Measurements from ENCODE around the gene TNFRSF18.

Gene TNFRSF18

DNA sequence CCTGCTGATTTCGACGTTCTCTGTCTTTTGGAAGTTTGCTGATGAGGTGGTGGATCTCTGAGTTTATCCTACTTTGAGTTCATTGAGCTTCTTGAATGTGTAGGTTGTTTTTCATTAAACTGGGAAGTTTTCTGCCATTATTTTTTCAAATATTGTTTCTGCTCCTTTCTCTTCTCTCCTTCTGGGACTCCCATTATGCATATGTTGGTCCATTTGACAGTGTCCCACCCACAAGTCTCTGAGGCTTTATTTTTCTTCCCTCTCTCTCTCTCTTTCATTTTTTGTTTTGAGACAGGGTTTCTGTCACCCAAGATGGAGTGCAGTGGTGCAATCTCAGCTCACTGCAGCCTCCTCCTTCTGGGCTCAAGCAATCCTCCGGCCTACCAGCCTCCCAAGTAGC is 11.7 kb downstream of the TNFRSF18 start:
- Mint-ChIP-seq H3K9me3 (peaks cover 12% of the 10 kb centered on the region), H3K27ac (no peak overlapping the region), H3K36me3 (no peaks in the 10 kb centered on the region), H3K27me3 (no peaks in the 10 kb centered on the region), H3K4me1 (no peaks in the 10 kb centered on the region), H3K4me3 (no peak overlapping the region)
- no peak for DNase-seq (ENCODE audit: low spot score in 2 of 2)
- no peak for ATAC-seq (ENCODE audit: low read depth)

- DNase-seq (ENCODE audit: low spot score in 2 of 2), result no peak
- H3K4me3 Mint-ChIP-seq, result no peak overlapping the region
- H3K9me3 Mint-ChIP-seq, result peaks cover 12% of the 10 kb centered on the region
- no peak overlapping the region for H3K27ac Mint-ChIP-seq
- no peaks in the 10 kb centered on the region for H3K4me1 Mint-ChIP-seq
- no peaks in the 10 kb centered on the region for H3K27me3 Mint-ChIP-seq
- H3K36me3 Mint-ChIP-seq, result no peaks in the 10 kb centered on the region
- ATAC-seq (ENCODE audit: low read depth), result no peak
Measured at GRCh38 chr1:1191734-1192133, 14.7 kb downstream of the TNFRSF18 start.

DNA sequence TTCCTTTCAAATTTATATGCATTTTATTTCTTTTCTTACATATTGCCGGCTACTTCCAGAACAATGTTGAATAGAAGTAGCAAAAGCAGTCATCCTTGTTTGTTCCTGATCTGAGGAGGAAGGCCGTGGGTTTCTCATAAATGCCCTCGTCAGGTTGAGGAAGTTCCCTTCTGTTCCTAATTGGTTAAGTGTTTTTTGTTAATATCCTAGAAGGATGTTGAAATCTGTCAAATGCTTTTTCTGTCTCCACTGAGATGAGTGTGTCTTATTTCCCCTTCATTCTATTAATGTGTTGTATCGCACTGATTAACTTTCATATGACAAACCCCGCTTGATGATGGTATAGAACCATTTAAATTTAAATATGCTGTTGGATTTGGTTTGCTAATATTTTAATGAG is 17.3 kb downstream of the TNFRSF18 start:
- DNase-seq (ENCODE audit: low spot score in 2 of 2), result no peak
- H3K27me3 Mint-ChIP-seq, result no peaks in the 10 kb centered on the region
- H3K36me3 Mint-ChIP-seq, result no peaks in the 10 kb centered on the region
- no peak for ATAC-seq (ENCODE audit: low read depth)
- H3K4me1 Mint-ChIP-seq, result no peaks in the 10 kb centered on the region
- H3K4me3 Mint-ChIP-seq, result no peak overlapping the region
- peak overlapping the region; percentile 28 for H3K27ac Mint-ChIP-seq
- peaks cover 3% of the 10 kb centered on the region for H3K9me3 Mint-ChIP-seq

DNA sequence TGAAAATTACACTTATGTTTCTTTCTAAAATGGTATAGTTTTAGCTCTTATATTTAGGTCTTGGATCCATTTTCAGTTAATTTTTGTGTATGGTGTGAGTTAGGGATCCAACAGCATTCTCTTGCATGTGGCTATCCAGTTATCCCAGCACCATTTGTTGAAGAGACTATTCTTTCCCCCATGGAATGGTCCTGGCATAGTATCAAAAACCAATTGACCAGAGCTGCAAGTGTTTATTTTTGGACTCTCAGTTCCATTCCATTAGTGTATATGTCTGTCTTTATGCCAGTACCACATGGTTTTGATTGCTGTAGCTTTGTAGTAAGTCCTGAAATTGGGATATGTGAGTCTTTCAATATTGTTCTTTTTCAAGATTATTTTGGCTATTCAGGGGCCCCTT is 18.5 kb downstream of the TNFRSF18 start:
- ATAC-seq (ENCODE audit: low read depth) (no peak), DNase-seq (ENCODE audit: low spot score in 2 of 2) (no peak)
- peaks cover 3% of the 10 kb centered on the region for H3K4me1 Mint-ChIP-seq
- no peaks in the 10 kb centered on the region for H3K36me3 Mint-ChIP-seq
- peaks cover 3% of the 10 kb centered on the region for H3K9me3 Mint-ChIP-seq
- no peak overlapping the region for H3K4me3 Mint-ChIP-seq
- H3K27me3 Mint-ChIP-seq, result peaks cover 3% of the 10 kb centered on the region
- no peak overlapping the region for H3K27ac Mint-ChIP-seq

DNA sequence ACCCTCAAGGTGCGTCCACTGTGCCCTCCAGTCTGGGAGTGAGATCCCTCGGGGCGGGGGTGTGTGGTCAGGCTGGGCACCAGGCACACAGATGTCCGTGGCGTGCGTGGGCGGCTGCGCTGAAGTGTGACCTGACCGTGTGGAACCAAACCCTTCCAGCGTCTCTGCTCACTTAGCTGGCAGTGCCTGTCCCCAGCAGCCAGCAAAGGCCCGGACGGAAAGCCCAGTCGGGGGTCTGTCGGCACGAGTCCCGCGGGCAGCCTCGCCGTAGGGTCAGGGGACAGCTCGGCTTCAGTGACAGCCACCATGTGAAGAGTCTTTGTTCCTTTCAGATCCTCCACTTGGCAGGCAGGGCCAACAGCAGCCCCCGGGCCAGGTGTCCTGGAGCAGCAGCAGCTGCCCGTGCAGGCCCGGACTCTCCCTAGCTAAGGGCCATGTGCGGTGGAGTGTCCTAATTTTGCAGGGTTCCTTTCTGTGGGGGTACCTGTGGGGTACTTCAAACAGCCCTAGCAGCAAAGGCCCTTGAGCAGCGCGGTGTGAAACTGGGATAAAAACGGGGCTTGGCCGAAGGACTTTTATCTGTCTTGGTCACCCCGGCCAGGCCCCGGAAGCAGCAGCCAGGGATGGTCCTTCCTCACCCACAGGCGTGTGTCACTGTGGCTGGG is 21.2 kb downstream of the TNFRSF18 start:
- Mint-ChIP-seq H3K4me3 (no peak overlapping the region), H3K27me3 (peaks cover 16% of the 10 kb centered on the region), H3K36me3 (no peaks in the 10 kb centered on the region), H3K4me1 (peaks cover 10% of the 10 kb centered on the region), H3K9me3 (no peaks in the 10 kb centered on the region), H3K27ac (no peak overlapping the region)
- peak; percentile 6 for ATAC-seq (ENCODE audit: low read depth)
- DNase-seq (ENCODE audit: low spot score in 2 of 2), result no peak

DNA sequence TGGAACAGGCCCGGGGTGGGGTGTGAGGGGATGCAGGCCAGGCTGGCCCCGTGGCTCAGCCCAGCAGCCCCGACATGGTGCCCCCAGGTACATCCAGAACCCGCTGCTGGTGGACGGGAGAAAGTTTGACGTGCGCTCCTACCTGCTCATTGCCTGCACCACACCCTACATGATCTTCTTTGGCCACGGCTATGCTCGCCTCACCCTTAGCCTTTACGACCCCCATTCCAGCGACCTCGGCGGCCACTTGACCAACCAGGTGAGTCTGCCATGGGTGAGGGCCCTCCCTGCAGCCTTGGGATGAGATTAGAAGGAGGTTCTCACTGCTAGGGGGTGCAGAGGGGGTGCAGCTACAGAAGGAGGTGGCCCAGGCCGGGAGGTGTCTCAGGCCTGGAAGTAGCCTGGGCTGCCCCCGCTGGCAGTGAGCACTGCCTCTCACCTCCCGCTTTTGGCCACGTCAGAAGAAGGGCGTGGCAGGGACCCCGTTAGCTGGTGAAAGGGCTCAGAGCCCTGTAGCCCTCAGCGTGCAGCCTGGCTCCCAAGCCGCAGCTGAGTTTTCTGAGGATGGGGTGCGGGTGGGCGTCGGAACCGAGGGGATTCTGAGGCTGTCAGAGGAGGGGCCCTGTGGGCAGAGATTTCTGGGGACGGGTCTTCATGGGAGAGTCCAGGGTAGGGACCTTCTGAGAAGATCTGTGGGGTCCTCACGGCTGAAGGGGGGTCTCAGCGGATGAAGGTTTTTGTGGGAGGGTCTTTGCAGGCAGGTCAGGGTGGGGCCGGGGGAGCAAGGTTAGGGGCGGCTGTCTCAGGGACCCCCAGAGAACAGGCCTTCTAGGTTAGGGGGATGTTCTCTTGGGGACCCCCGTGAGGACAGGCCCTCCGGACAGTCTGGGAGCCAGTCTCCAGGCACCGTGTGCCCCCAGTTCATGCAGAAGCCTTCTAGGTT is 22.3 kb downstream of the TNFRSF18 start:
- DNase-seq (ENCODE audit: low spot score in 2 of 2) (no peak), ATAC-seq (ENCODE audit: low read depth) (peak; percentile 19)
- H3K36me3 Mint-ChIP-seq, result no peaks in the 10 kb centered on the region
- peaks cover 10% of the 10 kb centered on the region for H3K4me1 Mint-ChIP-seq
- H3K27ac Mint-ChIP-seq, result peak overlapping the region; percentile 74
- H3K4me3 Mint-ChIP-seq, result no peak overlapping the region
- H3K27me3 Mint-ChIP-seq, result peaks cover 16% of the 10 kb centered on the region
- no peaks in the 10 kb centered on the region for H3K9me3 Mint-ChIP-seq

DNA sequence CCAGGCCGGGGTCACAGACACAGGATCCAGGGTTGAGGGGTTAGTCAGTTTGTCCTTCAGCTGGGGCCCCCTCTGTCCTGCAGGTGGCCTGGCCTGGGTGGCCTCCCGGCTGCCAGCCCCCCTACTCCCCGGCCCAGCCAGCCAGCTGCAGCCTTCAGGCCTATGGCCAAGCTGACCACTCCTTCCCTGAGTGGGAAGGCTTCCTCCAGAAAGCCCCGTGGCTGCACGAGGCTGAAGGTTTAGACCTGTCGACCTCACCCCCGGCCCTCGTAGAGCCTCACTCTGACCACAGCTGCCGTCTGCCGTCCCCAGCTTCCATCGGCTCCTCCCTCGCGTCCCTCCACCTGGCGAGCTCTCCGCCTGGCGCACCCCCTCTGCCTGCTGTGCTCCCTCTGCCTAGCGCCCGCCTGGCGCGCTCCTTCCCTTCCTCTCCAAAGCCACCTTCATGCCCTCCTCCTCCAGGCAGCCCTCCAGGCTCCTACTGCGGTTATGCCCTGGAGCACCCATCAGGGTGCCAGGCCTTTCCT is 23.1 kb downstream of the TNFRSF18 start:
- Mint-ChIP-seq H3K27ac (peak overlapping the region; percentile 74), H3K27me3 (peaks cover 16% of the 10 kb centered on the region), H3K36me3 (no peaks in the 10 kb centered on the region), H3K4me3 (no peak overlapping the region), H3K4me1 (peaks cover 10% of the 10 kb centered on the region), H3K9me3 (no peaks in the 10 kb centered on the region)
- ATAC-seq (ENCODE audit: low read depth) (no peak), DNase-seq (ENCODE audit: low spot score in 2 of 2) (no peak)

GRCh38 chr1:1182491-1183220 is 23.7 kb downstream of the TNFRSF18 start:
- H3K27ac Mint-ChIP-seq, result no peak overlapping the region
- H3K4me3 Mint-ChIP-seq, result no peak overlapping the region
- H3K27me3 Mint-ChIP-seq, result peaks cover 16% of the 10 kb centered on the region
- ATAC-seq (ENCODE audit: low read depth) (no peak), DNase-seq (ENCODE audit: low spot score in 2 of 2) (no peak)
- no peaks in the 10 kb centered on the region for H3K9me3 Mint-ChIP-seq
- peaks cover 12% of the 10 kb centered on the region for H3K4me1 Mint-ChIP-seq
- H3K36me3 Mint-ChIP-seq, result no peaks in the 10 kb centered on the region

DNA sequence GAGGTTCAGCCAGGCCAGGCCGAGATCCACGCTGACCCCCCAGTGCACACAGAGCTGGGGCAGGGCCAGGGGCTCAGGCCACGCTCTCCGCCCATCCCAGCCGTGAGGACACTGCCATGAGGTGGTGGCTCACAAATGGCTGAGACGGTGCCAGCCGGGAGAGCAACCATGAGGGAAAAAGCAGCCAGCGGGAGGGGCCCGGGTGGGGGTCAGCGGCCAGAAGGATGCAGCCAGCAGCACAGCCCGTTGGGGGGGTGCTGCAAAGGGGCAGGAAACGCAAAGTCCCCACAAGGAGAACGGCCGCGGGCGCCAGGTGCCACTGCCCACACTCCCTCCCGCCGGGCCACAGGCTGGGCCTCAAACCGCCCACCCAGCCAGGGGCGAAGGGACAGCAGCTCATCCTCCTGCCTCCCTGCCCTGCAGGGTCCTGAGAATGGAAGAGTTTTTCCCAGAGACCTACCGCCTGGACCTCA is 24.4 kb downstream of the TNFRSF18 start:
- DNase-seq (ENCODE audit: low spot score in 2 of 2) (no peak), ATAC-seq (ENCODE audit: low read depth) (no peak)
- peaks cover 1% of the 10 kb centered on the region for H3K36me3 Mint-ChIP-seq
- H3K27ac Mint-ChIP-seq, result no peak overlapping the region
- no peaks in the 10 kb centered on the region for H3K9me3 Mint-ChIP-seq
- H3K4me1 Mint-ChIP-seq, result peaks cover 14% of the 10 kb centered on the region
- peaks cover 17% of the 10 kb centered on the region for H3K27me3 Mint-ChIP-seq
- H3K4me3 Mint-ChIP-seq, result no peak overlapping the region

DNA sequence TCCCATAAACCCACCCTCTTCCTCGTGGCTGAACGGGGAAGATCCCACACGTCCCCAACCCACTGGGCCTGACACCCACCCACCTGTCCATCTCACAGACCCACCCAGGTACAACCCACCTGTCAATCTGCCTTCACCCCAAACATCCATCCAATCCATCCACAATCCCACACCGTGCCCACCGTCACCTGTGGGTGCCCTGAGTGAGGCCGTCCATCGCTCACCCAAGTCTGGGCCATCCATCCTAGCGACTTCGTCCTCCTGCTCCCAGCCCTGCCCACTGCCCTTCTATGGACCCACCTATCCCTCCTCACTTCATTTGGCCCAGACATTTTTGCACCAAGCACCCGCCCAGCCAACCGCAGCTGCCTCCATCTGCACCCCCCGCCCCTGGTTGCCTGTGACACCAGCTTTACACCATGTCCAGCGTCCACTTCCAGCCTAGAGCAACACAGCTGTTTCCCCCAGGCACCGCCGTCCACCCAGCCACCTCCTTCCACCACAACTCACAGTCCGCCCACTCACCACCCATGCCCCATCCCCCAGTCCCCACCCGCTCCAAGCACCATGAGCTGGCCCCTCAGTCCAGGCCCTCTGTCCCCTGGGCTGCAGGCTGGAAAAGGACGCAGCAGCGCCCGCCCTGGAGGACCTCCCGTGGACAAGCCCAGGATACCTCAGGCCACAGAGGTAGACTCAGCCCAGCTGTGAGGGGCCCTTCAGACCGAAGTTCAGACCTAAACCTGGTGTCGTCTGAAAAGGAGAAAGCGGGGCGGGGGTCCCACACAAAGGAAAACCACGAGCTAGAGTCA is 25.1 kb downstream of the TNFRSF18 start:
- peaks cover 4% of the 10 kb centered on the region for H3K36me3 Mint-ChIP-seq
- H3K4me3 Mint-ChIP-seq, result no peak overlapping the region
- DNase-seq (ENCODE audit: low spot score in 2 of 2), result no peak
- H3K27ac Mint-ChIP-seq, result no peak overlapping the region
- H3K4me1 Mint-ChIP-seq, result peaks cover 17% of the 10 kb centered on the region
- H3K9me3 Mint-ChIP-seq, result no peaks in the 10 kb centered on the region
- H3K27me3 Mint-ChIP-seq, result peaks cover 20% of the 10 kb centered on the region
- no peak for ATAC-seq (ENCODE audit: low read depth)

GRCh38 chr1:1179983-1180861 is 26.2 kb downstream of the TNFRSF18 start:
- ATAC-seq (ENCODE audit: low read depth) (no peak), DNase-seq (ENCODE audit: low spot score in 2 of 2) (no peak)
- peaks cover 4% of the 10 kb centered on the region for H3K36me3 Mint-ChIP-seq
- no peak overlapping the region for H3K4me3 Mint-ChIP-seq
- H3K9me3 Mint-ChIP-seq, result no peaks in the 10 kb centered on the region
- H3K27me3 Mint-ChIP-seq, result peaks cover 26% of the 10 kb centered on the region
- peaks cover 27% of the 10 kb centered on the region for H3K4me1 Mint-ChIP-seq
- H3K27ac Mint-ChIP-seq, result no peak overlapping the region

- Mint-ChIP-seq H3K9me3 (no peaks in the 10 kb centered on the region), H3K36me3 (peaks cover 4% of the 10 kb centered on the region), H3K4me3 (no peak overlapping the region), H3K4me1 (peaks cover 27% of the 10 kb centered on the region), H3K27me3 (peaks cover 26% of the 10 kb centered on the region), H3K27ac (no peak overlapping the region)
- ATAC-seq (ENCODE audit: low read depth) (no peak), DNase-seq (ENCODE audit: low spot score in 2 of 2) (no peak)
Measured at GRCh38 chr1:1179346-1179982, 26.9 kb downstream of the TNFRSF18 start.

Measured in memory B cell (primary cell).